Fibroblast of lung (primary cell): ENCODE measurements around the gene KLK13. TPM values are rescaled to one million over a fixed set of nuclear protein-coding genes. Genes with fewer than 3 reads are reported as not detected.

ENCODE experiments used
- DNase-seq, 2 donors: peaks; one replicate each; pipeline versions ENCODE4 v3.0.0 to v3.0.0-alpha.2; 2010; ENCODE audit warnings: low read depth in 2 of 2
- H2AFZ ChIP-seq: 2 replicates; pipeline ENCODE4 v1.5.1; 2012; ENCODE audit warnings: low read length, control low read depth, inconsistent platforms
- H3K27ac ChIP-seq: 2 replicates; pipeline ENCODE4 v1.5.1; 2011; ENCODE audit warnings: low read length, control low read depth; ENCODE audit not compliant: insufficient read depth
- H3K27me3 ChIP-seq: 2 replicates; pipeline ENCODE4 v1.5.1; 2011; ENCODE audit warnings: mild to moderate bottlenecking, low read length; ENCODE audit not compliant: control insufficient read depth, insufficient read depth
- H3K36me3 ChIP-seq: 2 replicates; pipeline ENCODE4 v1.5.1; 2011; ENCODE audit warnings: low read length; ENCODE audit not compliant: control insufficient read depth, insufficient read depth
- H3K4me1 ChIP-seq: 2 replicates; pipeline ENCODE4 v1.5.1; 2011; ENCODE audit warnings: low read length; ENCODE audit not compliant: control insufficient read depth, insufficient read depth; ENCODE audit errors: extremely low read depth
- H3K4me2 ChIP-seq: 2 replicates; pipeline ENCODE4 v1.5.1; 2011; ENCODE audit warnings: low read length, control low read depth; ENCODE audit not compliant: insufficient read depth; ENCODE audit errors: extremely low read depth
- H3K4me3 ChIP-seq, 4 experiments: fragments of 200-600 bp in 1 of 4; sonication (generic) in 1 of 4; replicated peaks in 1 of 4; 2 replicates each; pipeline ENCODE4 v1.5.1; 2011 to 2016; ENCODE audit warnings: low read length in 4 of 4, low read depth in 3 of 4, mild to moderate bottlenecking in 3 of 4, control low read depth in 2 of 4, inconsistent platforms in 1 of 4, mixed read lengths in 1 of 4; ENCODE audit not compliant: insufficient read depth in 1 of 4; ENCODE audit errors: control extremely low read depth in 1 of 4
- H3K79me2 ChIP-seq: 2 replicates; pipeline ENCODE4 v1.5.1; 2012; ENCODE audit warnings: mild to moderate bottlenecking, low read length, inconsistent platforms; ENCODE audit not compliant: control insufficient read depth, insufficient read depth
- H3K9ac ChIP-seq: 2 replicates; pipeline ENCODE4 v1.5.1; 2011; ENCODE audit warnings: mild to moderate bottlenecking, low read length, control low read depth; ENCODE audit not compliant: insufficient read depth
- H3K9me3 ChIP-seq: 2 replicates; pipeline ENCODE4 v1.5.1; 2012; ENCODE audit warnings: low read depth, low read length; ENCODE audit not compliant: control insufficient read depth, insufficient read depth
- H4K20me1 ChIP-seq: 2 replicates; pipeline ENCODE4 v1.5.1; 2011; ENCODE audit warnings: low read length; ENCODE audit not compliant: control insufficient read depth, insufficient read depth; ENCODE audit errors: extremely low read depth
- EZH2 ChIP-seq: IDR thresholded peaks from 2 replicates; pipeline ENCODE4 v1.5.1; 2012; ENCODE audit warnings: low read length, control low read depth, mild to moderate bottlenecking; ENCODE audit errors: missing control alignments
- polyA plus RNA-seq, 2 donors: library from polyadenylated mRNA; depleted of rRNA in 1 of 2; stranded (reverse) in 1 of 2; unstranded in 1 of 2; fragments of >200 nt; gene quantifications; 2 replicates each; pipeline ENCODE4 v1.2.1, GENCODE V29; 2011 to 2012; ENCODE audit warnings: missing spikeins in 1 of 2
- total RNA-seq: library from RNA; depleted of rRNA; stranded (reverse); fragments of >200 nt; gene quantifications from 2 replicates; pipeline ENCODE4 v1.2.1, GENCODE V29; 2014
- TF ChIP-seq, protein P1 (sequence below), 2 donors: IDR thresholded peaks in 1 of 2; conservative IDR thresholded peaks in 1 of 2; 1 replicate in 1 of 2; 2 replicates in 1 of 2; pipeline ENCODE4 v1.5.1; 2011 to 2012; ENCODE audit warnings: low read length in 2 of 2, control low read depth in 1 of 2, inconsistent platforms in 1 of 2, low read depth in 1 of 2, mild to moderate bottlenecking in 1 of 2

KLK13 gene
- total and polyA plus RNA-seq, 2 donors (not counting 1 experiment from before 2014, with no cell fraction given) = not detected

DNA sequence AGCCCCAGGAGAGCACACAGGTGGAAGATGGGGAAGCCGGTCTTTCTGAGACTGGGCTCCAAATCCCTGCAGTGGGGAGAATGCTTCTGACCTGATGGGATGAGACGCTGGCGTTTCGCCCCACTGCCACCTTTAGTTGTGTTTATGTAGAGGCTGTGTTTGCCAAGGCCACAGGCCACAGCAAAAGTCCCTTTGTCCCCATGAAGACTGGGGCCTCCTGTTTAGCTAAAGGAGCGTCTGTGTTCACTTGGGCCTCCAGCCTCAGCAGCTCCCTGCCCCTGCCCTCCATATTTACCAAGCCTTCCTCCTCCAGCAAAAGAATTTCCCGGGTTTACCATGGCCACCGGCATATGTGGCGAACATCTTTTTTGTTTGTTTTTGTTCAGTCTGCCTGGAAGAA is 28.2 kb upstream of the KLK13 start:
- no peak overlapping the region for H3K9ac ChIP-seq
- no peak overlapping the region for H3K4me2 ChIP-seq
- no peak overlapping the region for H3K27ac ChIP-seq
- no peaks in the 10 kb centered on the region for H3K9me3 ChIP-seq
- no peaks in the 10 kb centered on the region for H3K4me1 ChIP-seq
- no peaks in the 10 kb centered on the region for H3K27me3 ChIP-seq
- no peak overlapping the region for H3K4me3 ChIP-seq
- no peak overlapping the region for H2AFZ ChIP-seq
- no peaks in the 10 kb centered on the region for H3K79me2 ChIP-seq
- no peak for TF ChIP-seq EZH2
- TF ChIP-seq, protein P1, sequence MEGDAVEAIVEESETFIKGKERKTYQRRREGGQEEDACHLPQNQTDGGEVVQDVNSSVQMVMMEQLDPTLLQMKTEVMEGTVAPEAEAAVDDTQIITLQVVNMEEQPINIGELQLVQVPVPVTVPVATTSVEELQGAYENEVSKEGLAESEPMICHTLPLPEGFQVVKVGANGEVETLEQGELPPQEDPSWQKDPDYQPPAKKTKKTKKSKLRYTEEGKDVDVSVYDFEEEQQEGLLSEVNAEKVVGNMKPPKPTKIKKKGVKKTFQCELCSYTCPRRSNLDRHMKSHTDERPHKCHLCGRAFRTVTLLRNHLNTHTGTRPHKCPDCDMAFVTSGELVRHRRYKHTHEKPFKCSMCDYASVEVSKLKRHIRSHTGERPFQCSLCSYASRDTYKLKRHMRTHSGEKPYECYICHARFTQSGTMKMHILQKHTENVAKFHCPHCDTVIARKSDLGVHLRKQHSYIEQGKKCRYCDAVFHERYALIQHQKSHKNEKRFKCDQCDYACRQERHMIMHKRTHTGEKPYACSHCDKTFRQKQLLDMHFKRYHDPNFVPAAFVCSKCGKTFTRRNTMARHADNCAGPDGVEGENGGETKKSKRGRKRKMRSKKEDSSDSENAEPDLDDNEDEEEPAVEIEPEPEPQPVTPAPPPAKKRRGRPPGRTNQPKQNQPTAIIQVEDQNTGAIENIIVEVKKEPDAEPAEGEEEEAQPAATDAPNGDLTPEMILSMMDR (conservative IDR thresholded peaks at IDR 0.05 in 1 of 2, IDR thresholded peaks at IDR 0.05 in 1 of 2; ENCODE audit: low read depth in 1 of 2, low read length in 2 of 2) = no peak
- no peaks in the 10 kb centered on the region for H3K36me3 ChIP-seq
- no peaks in the 10 kb centered on the region for H4K20me1 ChIP-seq
- DNase-seq = no peak

DNA sequence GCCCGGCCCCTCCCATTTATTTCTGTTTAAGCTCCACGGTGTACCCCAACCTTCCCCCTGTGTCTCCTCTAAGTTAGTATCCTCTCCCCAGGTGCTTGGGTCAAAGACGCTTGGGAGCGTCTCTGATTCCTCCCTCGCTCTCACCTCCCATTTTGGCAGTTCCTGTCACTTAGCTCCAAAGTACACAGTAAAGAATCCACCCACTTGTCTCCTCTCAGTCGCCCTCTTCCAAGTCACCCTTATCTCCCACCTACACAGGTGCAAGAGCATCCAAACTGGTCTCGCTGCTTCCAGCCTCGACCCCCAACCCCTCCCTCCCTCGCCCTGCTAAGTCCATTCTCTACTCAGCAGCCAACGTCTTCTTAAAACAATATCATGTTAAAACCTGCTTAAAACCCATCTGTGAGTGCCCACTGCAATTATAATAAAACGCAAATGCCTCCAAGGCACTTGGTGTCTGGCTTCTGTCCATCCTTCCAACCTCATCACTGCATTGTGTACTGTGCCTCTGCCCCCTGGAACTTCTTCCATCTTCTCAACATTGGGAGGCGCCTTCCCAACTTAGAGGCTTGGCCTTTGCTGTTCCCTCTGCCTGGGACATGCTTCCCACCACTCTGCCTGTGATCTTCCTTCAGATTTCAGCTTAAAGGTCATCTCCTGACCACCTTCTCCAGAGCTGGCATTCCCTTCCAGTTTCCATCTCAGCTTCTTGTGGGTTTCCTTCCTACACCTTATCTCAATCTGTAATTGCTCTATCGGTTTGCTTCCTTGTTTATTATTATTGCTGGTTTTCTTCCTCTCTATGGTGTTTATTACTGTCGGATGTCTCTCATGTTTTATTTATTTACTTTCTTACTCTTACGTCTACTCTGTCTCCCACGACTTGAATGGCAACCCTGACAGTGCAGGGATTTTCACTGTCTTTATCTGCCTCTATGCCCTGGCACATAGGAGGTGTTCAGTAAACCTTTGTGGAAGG is 27.3 kb upstream of the KLK13 start:
- Histone ChIP-seq H4K20me1 (no peaks in the 10 kb centered on the region), H3K4me1 (no peaks in the 10 kb centered on the region), H3K9me3 (no peaks in the 10 kb centered on the region), H3K4me2 (no peak overlapping the region), H3K27me3 (no peaks in the 10 kb centered on the region), H3K79me2 (no peaks in the 10 kb centered on the region), H3K4me3 (no peak overlapping the region), H3K27ac (no peak overlapping the region), H3K9ac (no peak overlapping the region), H3K36me3 (no peaks in the 10 kb centered on the region), H2AFZ (no peak overlapping the region)
- DNase-seq = no peak
- TF ChIP-seq, protein P1 (conservative IDR thresholded peaks at IDR 0.05 in 1 of 2, IDR thresholded peaks at IDR 0.05 in 1 of 2; ENCODE audit: low read depth in 1 of 2, low read length in 2 of 2) = no peak
- TF ChIP-seq EZH2 = no peak

DNA sequence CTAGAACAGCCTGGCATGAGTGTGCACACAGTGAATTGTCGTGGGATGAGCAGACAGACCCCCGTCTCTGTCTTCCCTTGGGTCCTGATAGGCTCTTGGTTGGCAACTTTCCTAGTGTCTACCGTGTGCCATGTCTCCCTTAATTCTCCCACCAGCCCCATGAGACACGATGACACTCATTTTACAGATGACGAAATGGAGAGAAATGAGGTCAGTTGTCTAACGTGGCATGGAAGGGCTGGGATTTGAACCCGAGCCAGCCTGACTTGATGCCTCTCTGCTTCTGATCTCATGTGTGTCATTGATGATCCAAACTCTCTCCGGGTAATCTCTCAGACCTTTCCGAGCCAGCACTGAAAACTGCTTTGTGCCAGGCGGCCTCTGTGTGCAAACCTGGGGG is 26.2 kb upstream of the KLK13 start:
- Histone ChIP-seq H3K4me1 (no peaks in the 10 kb centered on the region), H3K4me3 (no peak overlapping the region), H3K4me2 (no peak overlapping the region), H3K36me3 (no peaks in the 10 kb centered on the region), H3K9me3 (no peaks in the 10 kb centered on the region), H3K27ac (no peak overlapping the region), H3K9ac (no peak overlapping the region), H2AFZ (no peak overlapping the region), H4K20me1 (no peaks in the 10 kb centered on the region), H3K79me2 (no peaks in the 10 kb centered on the region), H3K27me3 (no peaks in the 10 kb centered on the region)
- no peak for DNase-seq
- TF ChIP-seq, protein P1 (conservative IDR thresholded peaks at IDR 0.05 in 1 of 2, IDR thresholded peaks at IDR 0.05 in 1 of 2; ENCODE audit: low read depth in 1 of 2, low read length in 2 of 2) = no peak
